GM12874 (cell line): Measurements from ENCODE around the gene COL4A6.

Experiments used
- TF ChIP-seq, protein P1 (sequence below): IDR thresholded peaks from 2 replicates; pipeline ENCODE4 v1.5.1; 2011; ENCODE audit warnings: low read depth, mild to moderate bottlenecking, control low read depth, low read length, moderate library complexity; ENCODE audit not compliant: insufficient read depth

The COL4A6 gene

DNA sequence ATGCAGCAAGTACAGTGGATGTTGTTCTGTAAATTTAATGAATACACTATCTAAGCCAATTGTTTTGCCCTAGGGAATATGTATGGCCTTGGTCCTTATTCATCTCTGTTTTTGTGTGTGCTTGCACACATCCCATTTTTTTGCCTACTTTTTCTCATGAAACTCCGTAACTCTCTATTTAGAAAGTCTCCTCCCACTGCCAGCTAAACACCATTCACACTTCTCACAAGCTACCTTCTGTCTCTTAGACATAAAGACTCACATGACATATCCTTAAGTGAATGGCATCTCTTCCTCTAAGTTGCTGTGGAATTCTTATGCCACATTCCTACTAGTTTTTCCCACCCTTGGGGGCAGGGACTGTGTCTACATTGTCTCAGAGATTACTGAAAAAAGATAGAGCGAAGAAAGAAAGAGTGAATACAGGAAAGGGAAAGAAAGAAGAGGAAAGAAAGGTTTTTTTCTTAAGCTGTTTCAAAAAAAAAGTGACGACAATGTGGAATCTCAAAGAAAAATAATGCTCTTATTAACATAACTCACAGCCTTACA is 229.1 kb downstream of the COL4A6 start:
- TF ChIP-seq, protein P1, sequence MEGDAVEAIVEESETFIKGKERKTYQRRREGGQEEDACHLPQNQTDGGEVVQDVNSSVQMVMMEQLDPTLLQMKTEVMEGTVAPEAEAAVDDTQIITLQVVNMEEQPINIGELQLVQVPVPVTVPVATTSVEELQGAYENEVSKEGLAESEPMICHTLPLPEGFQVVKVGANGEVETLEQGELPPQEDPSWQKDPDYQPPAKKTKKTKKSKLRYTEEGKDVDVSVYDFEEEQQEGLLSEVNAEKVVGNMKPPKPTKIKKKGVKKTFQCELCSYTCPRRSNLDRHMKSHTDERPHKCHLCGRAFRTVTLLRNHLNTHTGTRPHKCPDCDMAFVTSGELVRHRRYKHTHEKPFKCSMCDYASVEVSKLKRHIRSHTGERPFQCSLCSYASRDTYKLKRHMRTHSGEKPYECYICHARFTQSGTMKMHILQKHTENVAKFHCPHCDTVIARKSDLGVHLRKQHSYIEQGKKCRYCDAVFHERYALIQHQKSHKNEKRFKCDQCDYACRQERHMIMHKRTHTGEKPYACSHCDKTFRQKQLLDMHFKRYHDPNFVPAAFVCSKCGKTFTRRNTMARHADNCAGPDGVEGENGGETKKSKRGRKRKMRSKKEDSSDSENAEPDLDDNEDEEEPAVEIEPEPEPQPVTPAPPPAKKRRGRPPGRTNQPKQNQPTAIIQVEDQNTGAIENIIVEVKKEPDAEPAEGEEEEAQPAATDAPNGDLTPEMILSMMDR = no peak

DNA sequence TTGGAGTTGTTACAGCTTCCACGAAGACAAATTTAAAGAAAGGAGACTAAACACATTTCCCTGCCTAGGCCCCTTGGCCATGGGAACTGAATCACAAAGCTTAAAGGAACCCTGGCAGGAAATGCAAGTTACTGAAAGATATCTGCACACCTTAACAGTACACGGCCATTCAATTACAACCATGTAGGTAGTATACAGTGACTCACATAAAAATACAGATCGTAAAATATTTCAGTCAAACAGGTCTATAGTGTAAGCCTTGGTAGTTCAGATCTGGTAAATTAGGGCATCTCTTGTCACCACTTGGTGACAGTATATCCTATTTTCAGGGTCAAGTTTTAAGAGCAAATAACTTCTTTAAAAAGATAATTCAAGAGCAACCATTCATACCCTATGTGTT is 234.7 kb downstream of the COL4A6 start:
- TF ChIP-seq, protein P1 = no peak

DNA sequence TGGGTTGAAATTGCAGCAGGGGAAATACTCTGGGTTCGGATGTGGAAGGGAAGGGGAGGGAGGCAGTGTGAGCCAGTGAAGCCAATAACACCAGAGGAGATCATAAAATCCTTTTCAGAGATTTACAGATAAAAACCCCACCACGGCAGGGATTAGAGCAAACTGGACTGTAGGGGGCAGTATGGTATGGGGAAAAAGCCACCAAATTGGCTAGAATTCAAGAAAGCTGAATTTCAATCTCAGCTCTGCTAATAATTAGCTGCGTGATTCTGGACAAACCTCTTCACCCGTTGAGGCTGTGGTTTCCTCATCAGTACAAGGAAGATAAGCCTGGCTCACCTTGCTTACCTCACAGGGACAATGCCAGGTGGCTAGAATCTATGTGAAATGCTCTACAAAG is 238.5 kb downstream of the COL4A6 start:
- TF ChIP-seq, protein P1 = peak; percentile 50

DNA sequence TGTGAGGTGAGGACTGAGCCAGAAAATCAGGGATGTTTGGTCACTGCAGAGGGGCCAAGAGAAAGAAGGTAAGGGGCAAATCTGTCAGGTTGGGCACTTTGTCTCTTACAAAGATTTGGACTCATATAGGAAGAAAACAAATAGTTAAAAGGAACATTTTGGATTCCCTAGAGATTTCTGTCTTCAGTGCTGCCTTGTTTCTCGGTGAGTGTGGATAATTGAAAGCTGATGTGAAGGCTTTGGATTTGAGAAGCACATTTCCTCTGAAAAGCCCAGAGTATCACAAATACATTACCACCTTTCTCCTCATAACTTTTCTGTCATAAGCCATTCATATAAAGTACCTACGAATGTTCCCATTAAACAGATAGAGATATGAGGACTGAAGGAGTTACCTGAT is 239.2 kb downstream of the COL4A6 start:
- TF ChIP-seq, protein P1 = no peak

DNA sequence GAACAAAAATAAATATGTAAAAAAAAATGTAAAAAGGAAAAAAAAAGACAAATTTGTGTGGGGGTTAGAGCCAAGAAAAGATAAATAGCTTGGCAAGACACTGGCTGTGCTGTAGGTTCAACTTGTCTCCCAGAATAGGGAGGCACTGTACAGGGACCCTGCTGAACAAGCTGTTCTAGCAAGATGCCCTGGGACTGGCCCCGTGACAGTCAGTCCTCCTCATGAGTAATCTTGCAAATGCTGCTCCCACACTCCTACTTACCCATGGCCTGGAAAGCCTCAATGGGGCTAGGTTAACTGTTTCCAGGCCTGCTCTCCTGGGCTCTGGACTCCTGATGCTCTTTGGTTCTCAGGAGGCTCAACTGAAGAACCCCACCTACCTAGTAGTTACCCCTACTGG is 239.8 kb downstream of the COL4A6 start:
- TF ChIP-seq, protein P1 = no peak

DNA sequence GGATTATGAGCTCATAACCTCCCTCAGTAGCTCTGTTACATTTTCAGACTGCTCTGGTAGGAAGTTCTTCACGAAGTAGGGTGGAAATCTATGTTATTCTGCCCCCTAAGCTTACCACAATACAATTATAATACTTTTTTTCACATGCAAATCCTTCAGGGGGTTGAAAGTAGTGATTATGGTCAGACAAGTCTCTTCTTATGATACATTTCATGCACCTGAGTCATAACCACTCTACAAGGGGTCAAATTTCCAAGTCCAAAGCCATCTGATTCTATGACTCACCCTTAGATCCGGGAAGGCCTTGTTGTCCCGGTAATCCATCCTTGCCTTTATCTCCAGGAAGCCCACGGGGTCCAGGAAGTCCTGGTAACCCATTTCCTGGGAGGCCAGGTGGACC is 251.4 kb downstream of the COL4A6 start:
- TF ChIP-seq, protein P1 = no peak

DNA sequence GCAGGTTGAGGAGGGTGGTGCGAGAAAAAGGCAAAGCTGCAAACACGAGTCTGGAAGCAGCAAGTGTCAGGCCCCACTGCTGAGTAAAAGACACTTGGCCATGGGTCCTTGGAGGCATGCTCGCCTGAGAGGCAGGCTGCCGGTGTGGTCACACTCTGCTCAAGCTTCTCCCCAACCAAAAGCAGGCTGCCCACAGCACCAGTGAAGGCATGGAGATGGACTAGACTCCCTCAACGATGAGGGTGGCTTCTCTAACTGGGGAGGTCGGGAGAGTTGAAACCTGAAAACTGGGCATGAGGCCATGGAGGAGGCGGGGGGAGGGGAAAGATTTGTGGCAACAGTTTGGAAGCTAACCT is 260.1 kb downstream of the COL4A6 start:
- TF ChIP-seq, protein P1 = no peak
